Measurements from ENCODE around the gene PDE4D. TPM values are rescaled to one million over a fixed set of nuclear protein-coding genes. Genes with fewer than 3 reads are reported as not detected.

Gene PDE4D
- total RNA-seq, 1 donor from 2014 or later: 14.2 TPM

GRCh38 chr5:59517926-59518585, 375.5 kb downstream of the PDE4D start:
- Mint-ChIP-seq H3K4me3 (ENCODE audit: unreplicated experiment) (no peak overlapping the region), H3K27me3 (ENCODE audit: low read depth, unreplicated experiment) (no peaks in the 10 kb centered on the region), H3K4me1 (ENCODE audit: low read depth, unreplicated experiment) (peaks cover 11% of the 10 kb centered on the region), H3K9me3 (ENCODE audit: unreplicated experiment) (no peaks in the 10 kb centered on the region), H3K36me3 (ENCODE audit: low read depth, unreplicated experiment) (no peaks in the 10 kb centered on the region), H3K27ac (ENCODE audit: unreplicated experiment) (no peak overlapping the region)
- H3K9me3 ChIP-seq (ENCODE audit: insufficient read depth, low read depth, low read length): no peaks in the 10 kb centered on the region
- no peaks in the 10 kb centered on the region for H3K27me3 ChIP-seq (ENCODE audit: insufficient read depth, low read length)
- H3K4me3 ChIP-seq (ENCODE audit: insufficient read depth, low read depth, low read length): no peak overlapping the region
- H3K79me2 ChIP-seq (ENCODE audit: insufficient read depth, low read length): no peaks in the 10 kb centered on the region
- TF ChIP-seq EZH2 (IDR thresholded peaks at IDR 0.05; ENCODE audit: insufficient read depth, low read length) (no peak), CTCF (IDR thresholded peaks at IDR 0.05; ENCODE audit: insufficient read depth, low read depth, low read length) (no peak)
- H3K4me1 ChIP-seq (ENCODE audit: insufficient read depth, low read length): peaks cover 16% of the 10 kb centered on the region
- no peaks in the 10 kb centered on the region for H3K36me3 ChIP-seq (ENCODE audit: insufficient read depth, low read length)
- FAIRE-seq (peak; percentile 34), DNase-seq (ENCODE audit: low read depth) (peak; percentile 90)
- H3K9ac ChIP-seq (ENCODE audit: low read length): no peak overlapping the region
- peak overlapping the region; percentile 69 for H3K4me2 ChIP-seq (ENCODE audit: low read length)
- H2AFZ ChIP-seq (ENCODE audit: low read depth, low read length): no peak overlapping the region
- H4K20me1 ChIP-seq (ENCODE audit: insufficient read depth, low read length): no peaks in the 10 kb centered on the region
- peak overlapping the region; percentile 56 for H3K27ac ChIP-seq (ENCODE audit: low read depth, low read length)

DNA sequence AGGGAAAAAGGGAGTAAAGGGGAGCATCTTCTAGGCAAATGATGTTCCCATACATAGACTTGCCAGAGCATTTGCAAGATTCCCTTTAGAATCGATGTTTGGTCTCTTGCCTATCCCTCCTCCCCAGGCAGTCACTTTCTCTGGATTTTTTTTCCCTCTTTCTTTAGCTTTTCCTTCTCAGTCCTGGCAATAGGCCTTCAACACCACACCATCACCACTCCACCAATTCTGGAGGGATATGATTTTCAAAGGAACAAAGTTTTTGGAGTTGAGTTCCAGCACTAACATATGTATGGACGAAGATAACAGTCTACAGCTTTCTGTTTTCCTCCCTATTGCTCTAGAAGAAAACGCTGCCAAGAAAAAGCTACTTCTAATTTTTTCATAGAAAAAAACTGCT, 377.4 kb downstream of the PDE4D start:
- Histone ChIP-seq H3K79me2 (ENCODE audit: insufficient read depth, low read length) (no peaks in the 10 kb centered on the region), H3K9me3 (ENCODE audit: insufficient read depth, low read depth, low read length) (no peaks in the 10 kb centered on the region), H3K27me3 (ENCODE audit: insufficient read depth, low read length) (no peaks in the 10 kb centered on the region), H3K9ac (ENCODE audit: low read length) (no peak overlapping the region), H3K4me1 (ENCODE audit: insufficient read depth, low read length) (peaks cover 16% of the 10 kb centered on the region), H4K20me1 (ENCODE audit: insufficient read depth, low read length) (no peaks in the 10 kb centered on the region), H3K4me2 (ENCODE audit: low read length) (no peak overlapping the region), H2AFZ (ENCODE audit: low read depth, low read length) (no peak overlapping the region), H3K36me3 (ENCODE audit: insufficient read depth, low read length) (no peaks in the 10 kb centered on the region), H3K27ac (ENCODE audit: low read depth, low read length) (no peak overlapping the region), H3K4me3 (ENCODE audit: insufficient read depth, low read depth, low read length) (no peak overlapping the region)
- Mint-ChIP-seq H3K27ac (ENCODE audit: unreplicated experiment) (no peak overlapping the region), H3K27me3 (ENCODE audit: low read depth, unreplicated experiment) (no peaks in the 10 kb centered on the region), H3K9me3 (ENCODE audit: unreplicated experiment) (no peaks in the 10 kb centered on the region), H3K4me3 (ENCODE audit: unreplicated experiment) (no peak overlapping the region), H3K4me1 (ENCODE audit: low read depth, unreplicated experiment) (peaks cover 6% of the 10 kb centered on the region), H3K36me3 (ENCODE audit: low read depth, unreplicated experiment) (no peaks in the 10 kb centered on the region)
- DNase-seq (ENCODE audit: low read depth) (no peak), FAIRE-seq (no peak)
- no peak for TF ChIP-seq EZH2 (IDR thresholded peaks at IDR 0.05; ENCODE audit: insufficient read depth, low read length)
- no peak for TF ChIP-seq CTCF (IDR thresholded peaks at IDR 0.05; ENCODE audit: insufficient read depth, low read depth, low read length)

DNA sequence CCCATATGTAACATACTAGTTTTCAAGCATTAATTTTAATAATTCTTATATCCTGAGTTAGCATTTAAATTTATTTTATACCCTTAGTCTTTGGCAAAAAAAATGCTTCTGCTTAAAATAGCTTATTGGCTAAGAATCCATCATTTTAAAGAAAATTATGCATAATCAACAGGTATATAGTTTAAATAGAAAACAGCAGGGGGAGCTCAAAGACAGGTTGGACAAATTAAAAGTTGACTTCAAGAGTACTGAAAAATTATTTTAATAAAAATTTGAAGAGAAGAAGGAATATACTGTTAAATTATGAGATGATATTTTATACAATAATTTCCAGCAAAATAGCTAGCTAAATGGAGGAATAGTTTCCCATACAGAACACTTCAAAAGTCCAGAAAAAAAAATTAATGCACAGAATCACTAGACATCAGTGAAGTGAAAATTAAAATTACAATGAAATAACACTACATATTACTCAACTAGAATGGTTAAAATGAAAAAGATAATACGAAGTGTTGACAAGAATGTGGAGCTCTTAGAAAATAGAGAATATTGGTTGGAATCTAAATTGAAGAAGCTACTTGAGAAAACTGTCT, 387.1 kb downstream of the PDE4D start:
- no peaks in the 10 kb centered on the region for H3K9me3 ChIP-seq (ENCODE audit: insufficient read depth, low read depth, low read length)
- no peak for DNase-seq (ENCODE audit: low read depth)
- H3K79me2 ChIP-seq (ENCODE audit: insufficient read depth, low read length): no peaks in the 10 kb centered on the region
- no peak overlapping the region for H3K4me3 Mint-ChIP-seq (ENCODE audit: unreplicated experiment)
- no peak overlapping the region for H3K4me3 ChIP-seq (ENCODE audit: insufficient read depth, low read depth, low read length)
- no peak for FAIRE-seq
- no peak overlapping the region for H3K27ac ChIP-seq (ENCODE audit: low read depth, low read length)
- H3K36me3 ChIP-seq (ENCODE audit: insufficient read depth, low read length): no peaks in the 10 kb centered on the region
- H3K4me2 ChIP-seq (ENCODE audit: low read length): no peak overlapping the region
- TF ChIP-seq EZH2 (IDR thresholded peaks at IDR 0.05; ENCODE audit: insufficient read depth, low read length) (no peak), CTCF (IDR thresholded peaks at IDR 0.05; ENCODE audit: insufficient read depth, low read depth, low read length) (peak; percentile 28)
- no peaks in the 10 kb centered on the region for H3K27me3 Mint-ChIP-seq (ENCODE audit: low read depth, unreplicated experiment)
- H3K27me3 ChIP-seq (ENCODE audit: insufficient read depth, low read length): no peaks in the 10 kb centered on the region
- no peaks in the 10 kb centered on the region for H3K9me3 Mint-ChIP-seq (ENCODE audit: unreplicated experiment)
- H3K4me1 Mint-ChIP-seq (ENCODE audit: low read depth, unreplicated experiment): peaks cover 7% of the 10 kb centered on the region
- H3K9ac ChIP-seq (ENCODE audit: low read length): no peak overlapping the region
- no peak overlapping the region for H3K27ac Mint-ChIP-seq (ENCODE audit: unreplicated experiment)
- H4K20me1 ChIP-seq (ENCODE audit: insufficient read depth, low read length): no peaks in the 10 kb centered on the region
- no peak overlapping the region for H2AFZ ChIP-seq (ENCODE audit: low read depth, low read length)
- H3K36me3 Mint-ChIP-seq (ENCODE audit: low read depth, unreplicated experiment): no peaks in the 10 kb centered on the region
- H3K4me1 ChIP-seq (ENCODE audit: insufficient read depth, low read length): no peaks in the 10 kb centered on the region

All from astrocyte (in vitro differentiated cells and primary cell).